NCI-H524 treated with DMSO at 0.1 percent for 48 hours (cell line): Measurements from ENCODE around the gene OR51L1.

Source experiments
- DNase-seq: peaks from one replicate; lab custom pipeline; 2025; lab: John Stamatoyannopoulos, UW

The OR51L1 gene

DNA sequence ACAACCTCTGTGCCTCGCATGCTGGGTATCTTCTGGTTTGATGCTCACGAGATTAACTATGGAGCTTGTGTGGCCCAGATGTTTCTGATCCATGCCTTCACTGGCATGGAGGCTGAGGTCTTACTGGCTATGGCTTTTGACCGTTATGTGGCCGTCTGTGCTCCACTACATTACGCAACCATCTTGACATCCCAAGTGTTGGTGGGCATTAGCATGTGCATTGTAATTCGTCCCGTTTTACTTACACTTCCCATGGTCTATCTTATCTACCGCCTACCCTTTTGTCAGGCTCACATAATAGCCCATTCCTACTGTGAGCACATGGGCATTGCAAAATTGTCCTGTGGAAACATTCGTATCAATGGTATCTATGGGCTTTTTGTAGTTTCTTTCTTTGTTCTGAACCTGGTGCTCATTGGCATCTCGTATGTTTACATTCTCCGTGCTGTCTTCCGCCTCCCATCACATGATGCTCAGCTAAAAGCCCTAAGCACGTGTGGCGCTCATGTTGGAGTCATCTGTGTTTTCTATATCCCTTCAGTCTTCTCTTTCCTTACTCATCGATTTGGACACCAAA, 52.2 kb downstream of the OR51L1 start:
- DNase-seq: no peak
